ENCODE results near the gene TEDC2. TPM values are rescaled to one million over a fixed set of nuclear protein-coding genes. Genes with fewer than 3 reads are reported as not detected.

The TEDC2 gene
- total and polyA plus RNA-seq, 2 of the 8 experiments (the other 6 are each of a cell fraction or from before 2014, with no cell fraction given): 54.6 to 55.6 TPM

DNA sequence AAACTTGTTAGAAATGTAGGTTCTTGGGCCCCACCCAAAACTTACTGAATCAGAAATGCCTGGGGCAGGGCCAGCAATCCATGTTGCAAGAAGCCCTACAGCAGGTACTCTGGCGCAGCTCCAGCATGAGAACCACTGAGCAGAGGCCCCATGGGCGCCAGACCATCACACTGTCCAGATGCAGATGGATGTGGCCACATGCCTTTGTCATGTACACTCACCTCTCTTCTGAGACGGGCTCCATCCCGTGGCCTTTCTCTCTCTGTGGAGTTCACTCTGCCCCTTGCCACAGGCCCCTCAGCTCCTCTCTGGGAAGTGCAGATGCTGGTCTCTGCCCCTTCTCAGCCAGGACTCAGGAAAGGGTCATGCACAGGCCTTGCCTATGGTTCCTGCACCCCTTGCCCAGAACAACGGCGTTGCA lies 33.0 kb upstream of the TEDC2 start:
- Histone ChIP-seq H3K4me2 (ENCODE audit: insufficient read depth in 1 of 2, low read depth in 2 of 2, low read length in 2 of 2) (no peak overlapping the region; a peak in 1 of 4 replicates), H3K79me1 (ENCODE audit: low read depth, low read length) (0 out of 2 replicates have a peak, but pooled peaks cover 2% of the 10 kb centered on the region), H3K4ac (replicated peaks; ENCODE audit: insufficient read length, low read depth, low read length) (no peak overlapping the region), H3K18ac (ENCODE audit: extremely low read depth, low read length) (no peak overlapping the region), H2BK20ac (ENCODE audit: low read length) (no peak overlapping the region), H2BK15ac (ENCODE audit: low read length) (0 out of 2 replicates have a peak overlapping the region, but pooled peaks have one; percentile 1), H3K27me3 (replicated peaks in 1 of 4; ENCODE audit: control insufficient read depth in 3 of 4, extremely low read depth in 1 of 4, insufficient read depth in 3 of 4, low read length in 3 of 4) (peaks cover 0 to 9% (median 2%) of the 10 kb centered on the region in 4 experiments; a peak in 2 of 7 replicates), H3K9ac (replicated peaks in 1 of 4; ENCODE audit: extremely low read depth in 1 of 4, low read depth in 3 of 4, low read length in 3 of 4) (no peak overlapping the region), H3K23me2 (ENCODE audit: low read depth, low read length) (peaks cover 12% of the 10 kb centered on the region; the same call in 1 of the 2 replicates), H4K20me1 (replicated peaks in 1 of 2; ENCODE audit: control insufficient read depth in 1 of 2, insufficient read depth in 2 of 2, low read length in 2 of 2) (peaks cover 8 to 11% of the 10 kb centered on the region in 2 experiments), H4K5ac (ENCODE audit: insufficient read length, low read depth, low read length) (no peak overlapping the region), H3K56ac (replicated peaks; ENCODE audit: insufficient read length, low read depth, low read length) (no peak overlapping the region), H3K36me3 (ENCODE audit: control insufficient read depth in 2 of 4, insufficient read depth in 4 of 4, low read length in 3 of 4) (peaks cover under 1 to 5% (median 2%) of the 10 kb centered on the region in 4 experiments; a peak in 4 of 8 replicates), H3K4me1 (replicated peaks in 1 of 4; ENCODE audit: control insufficient read depth in 3 of 4, insufficient read depth in 4 of 4, low read length in 3 of 4) (peaks cover 0 to 13% (median 6%) of the 10 kb centered on the region in 4 experiments; a peak in 5 of 7 replicates), H3K14ac (ENCODE audit: insufficient read length) (no peak overlapping the region), H3K23ac (ENCODE audit: insufficient read length) (no peak overlapping the region), H2BK120ac (replicated peaks; ENCODE audit: low read depth, low read length) (no peak overlapping the region), H4K8ac (ENCODE audit: extremely low read depth, insufficient read depth, low read length) (no peak overlapping the region), H4K91ac (replicated peaks; ENCODE audit: insufficient read length, low read length) (no peak overlapping the region), H2AK5ac (ENCODE audit: low read depth, low read length) (no peak overlapping the region), H3K4me3 (ENCODE audit: extremely low read depth in 1 of 4, insufficient read depth in 2 of 4, low read depth in 3 of 4, low read length in 4 of 4) (no peak overlapping the region), H3K9me3 (ENCODE audit: insufficient read depth in 2 of 2, low read depth in 1 of 2, low read length in 1 of 2) (no peaks in the 10 kb centered on the region), H2BK12ac (ENCODE audit: low read depth, low read length) (no peak overlapping the region), H2BK5ac (ENCODE audit: low read depth, low read length) (no peak overlapping the region), H3K79me2 (ENCODE audit: control insufficient read depth in 1 of 2, insufficient read depth in 2 of 2, low read length in 2 of 2) (peaks cover 0 to 15% of the 10 kb centered on the region in 2 experiments; a peak in 2 of 4 replicates), H2AFZ (ENCODE audit: low read length) (no peak overlapping the region), H3K27ac (ENCODE audit: low read depth, low read length) (no peak overlapping the region)
- DNase-seq (ENCODE audit: low read depth in 1 of 2, low spot score in 2 of 2) (no peak), FAIRE-seq (no peak)
- POLR2A ChIA-PET (ENCODE audit: partially characterized antibody): interaction anchor here (0.8 to 2.2 kb wide), 6 partner anchors 48 to 178 kb away, joined by 3 to 9 read pairs (median 3); partner anchors contain the start of genes ATP6V0C, ECI1 and TBC1D24
- TF ChIP-seq POLR2AphosphoS5 (IDR thresholded peaks at IDR 0.05; ENCODE audit: low read depth, low read length) (no peak), ZNF274 (IDR thresholded peaks at IDR 0.05; ENCODE audit: borderline replicate concordance, extremely low read depth, low read length) (no peak), E2F6 (IDR thresholded peaks at IDR 0.05) (no peak), HDAC2 (IDR thresholded peaks at IDR 0.05; ENCODE audit: borderline replicate concordance in 1 of 2, low read depth in 2 of 2, low read length in 2 of 2) (no peak)
- CTCF ChIA-PET (ENCODE audit: partially characterized antibody): interaction anchor here (0.7 to 2.8 kb wide), 7 partner anchors 25 to 189 kb away, joined by 3 to 9 read pairs (median 3); partner anchors contain the start of gene ECI1
- WGBS, 2 experiments (ENCODE audit: extremely low coverage in 1 of 2, insufficient coverage in 1 of 2, insufficient read length in 1 of 2, insufficient replicate concordance in 2 of 2, low coverage in 1 of 2, low lambda C conversion rate in 2 of 2, missing lambda C conversion rate in 1 of 2): 88% methylated on average over 6 of the region's 6 CpGs; no CpG with 5 or more reads in 1 of the 2 experiments
